Retinal pigment epithelial cell (primary cell): ENCODE measurements around the gene HERPUD1.
A peak's percentile ranks its signal among the peaks of the same experiment; 100 is the strongest.

Experiments used
- DNase-seq: peaks from one replicate; pipeline ENCODE4 v3.0.0-alpha.2; 2010; ENCODE audit warnings: low read depth
- H3K4me3 ChIP-seq: 2 replicates; pipeline ENCODE4 v1.5.1; 2011; ENCODE audit warnings: mild to moderate bottlenecking, low read length, control low read depth, moderate library complexity
- CTCF ChIP-seq: conservative IDR thresholded peaks from 2 replicates; pipeline ENCODE4 v1.5.1; 2011; ENCODE audit warnings: low read depth, low read length, control low read depth, inconsistent platforms

HERPUD1 gene

GRCh38 chr16:56960681-56961281 lies 28.8 kb downstream of the HERPUD1 start:
- no peak for TF ChIP-seq CTCF
- H3K4me3 ChIP-seq: no peak overlapping the region
- DNase-seq: no peak

GRCh38 chr16:56961386-56961785 lies 29.4 kb downstream of the HERPUD1 start:
- no peak overlapping the region for H3K4me3 ChIP-seq
- DNase-seq: no peak
- TF ChIP-seq CTCF: no peak

- H3K4me3 ChIP-seq: no peak within 1 kb of the TSS
- TF ChIP-seq CTCF: no peak
- DNase-seq: no peak
Observed at GRCh38 chr16:56961851-56962281, 29.9 kb downstream of the HERPUD1 start, which contains the start of gene CETP. TSS of gene CETP (plus strand) at chr16:56961950. CDS start at chr16:56961980, 30 bp downstream.

GRCh38 chr16:56964243-56965148 lies 32.6 kb downstream of the HERPUD1 start:
- TF ChIP-seq CTCF: peak; percentile 74
- DNase-seq: peak; percentile 30
- no peak overlapping the region for H3K4me3 ChIP-seq

GRCh38 chr16:56965149-56966092 lies 33.5 kb downstream of the HERPUD1 start:
- TF ChIP-seq CTCF: no peak
- DNase-seq: no peak
- H3K4me3 ChIP-seq: no peak overlapping the region

GRCh38 chr16:56966093-56966475 lies 34.1 kb downstream of the HERPUD1 start:
- no peak for TF ChIP-seq CTCF
- DNase-seq: no peak
- H3K4me3 ChIP-seq: no peak overlapping the region
